ENCODE data around the gene CPA2.

CPA2 gene

DNA sequence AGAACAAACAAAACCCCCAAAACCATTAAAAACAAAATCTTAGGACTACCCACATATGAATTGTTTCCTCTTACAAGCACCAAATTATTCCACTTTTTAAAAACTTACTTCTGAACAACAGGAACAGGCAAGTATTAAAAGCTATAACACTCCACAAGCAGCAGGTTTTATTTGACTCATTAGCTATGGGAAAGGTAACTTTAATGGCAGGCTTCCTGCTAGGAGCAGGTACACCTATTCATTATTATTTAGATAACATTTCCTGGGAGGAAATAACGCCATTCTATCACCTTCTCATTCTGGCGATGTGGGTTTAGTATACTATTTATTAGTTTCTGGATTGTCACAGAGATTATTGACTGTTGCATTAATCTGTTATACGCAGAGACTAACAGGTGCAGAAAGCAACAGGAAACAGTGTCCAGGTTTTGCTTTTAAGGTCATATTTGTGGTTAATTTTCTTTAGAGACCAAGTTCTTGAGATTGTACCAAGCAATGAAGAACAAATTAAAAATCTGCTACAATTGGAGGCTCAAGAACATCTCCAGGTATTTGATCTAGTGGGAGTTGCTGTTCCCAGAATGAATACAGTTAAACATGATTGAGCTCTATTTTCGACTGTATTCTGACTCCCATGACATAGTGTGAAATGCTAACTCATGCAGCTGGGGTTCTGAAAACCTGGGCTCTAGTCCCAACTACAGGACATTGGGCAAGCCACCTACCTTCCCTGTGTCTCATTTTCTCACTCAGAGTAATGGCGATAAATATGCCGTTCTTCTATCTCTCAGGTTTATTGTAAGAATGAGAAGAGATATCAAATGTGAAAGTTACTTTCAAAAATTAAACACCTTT lies 2.0 kb downstream of the CPA2 start:
- TF ChIP-seq, protein P1, sequence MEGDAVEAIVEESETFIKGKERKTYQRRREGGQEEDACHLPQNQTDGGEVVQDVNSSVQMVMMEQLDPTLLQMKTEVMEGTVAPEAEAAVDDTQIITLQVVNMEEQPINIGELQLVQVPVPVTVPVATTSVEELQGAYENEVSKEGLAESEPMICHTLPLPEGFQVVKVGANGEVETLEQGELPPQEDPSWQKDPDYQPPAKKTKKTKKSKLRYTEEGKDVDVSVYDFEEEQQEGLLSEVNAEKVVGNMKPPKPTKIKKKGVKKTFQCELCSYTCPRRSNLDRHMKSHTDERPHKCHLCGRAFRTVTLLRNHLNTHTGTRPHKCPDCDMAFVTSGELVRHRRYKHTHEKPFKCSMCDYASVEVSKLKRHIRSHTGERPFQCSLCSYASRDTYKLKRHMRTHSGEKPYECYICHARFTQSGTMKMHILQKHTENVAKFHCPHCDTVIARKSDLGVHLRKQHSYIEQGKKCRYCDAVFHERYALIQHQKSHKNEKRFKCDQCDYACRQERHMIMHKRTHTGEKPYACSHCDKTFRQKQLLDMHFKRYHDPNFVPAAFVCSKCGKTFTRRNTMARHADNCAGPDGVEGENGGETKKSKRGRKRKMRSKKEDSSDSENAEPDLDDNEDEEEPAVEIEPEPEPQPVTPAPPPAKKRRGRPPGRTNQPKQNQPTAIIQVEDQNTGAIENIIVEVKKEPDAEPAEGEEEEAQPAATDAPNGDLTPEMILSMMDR (IDR thresholded peaks at IDR 0.05; ENCODE audit: poor library complexity, severe bottlenecking): no peak
- no peak overlapping the region for H3K4me3 ChIP-seq (ENCODE audit: severe bottlenecking)
- DNase-seq (ENCODE audit: low spot score) (no peak), ATAC-seq (ENCODE audit: low read depth) (no peak)
- peaks cover 19% of the 10 kb centered on the region for H3K4me1 ChIP-seq (ENCODE audit: insufficient read depth, poor library complexity, severe bottlenecking)
- no peaks in the 10 kb centered on the region for H3K9me3 ChIP-seq (ENCODE audit: severe bottlenecking)
- no peak overlapping the region for H3K27ac ChIP-seq (ENCODE audit: poor library complexity, severe bottlenecking)
- no peaks in the 10 kb centered on the region for H3K36me3 ChIP-seq (ENCODE audit: low read depth)
- no peaks in the 10 kb centered on the region for H3K27me3 ChIP-seq (ENCODE audit: insufficient read depth, poor library complexity, severe bottlenecking)

DNA sequence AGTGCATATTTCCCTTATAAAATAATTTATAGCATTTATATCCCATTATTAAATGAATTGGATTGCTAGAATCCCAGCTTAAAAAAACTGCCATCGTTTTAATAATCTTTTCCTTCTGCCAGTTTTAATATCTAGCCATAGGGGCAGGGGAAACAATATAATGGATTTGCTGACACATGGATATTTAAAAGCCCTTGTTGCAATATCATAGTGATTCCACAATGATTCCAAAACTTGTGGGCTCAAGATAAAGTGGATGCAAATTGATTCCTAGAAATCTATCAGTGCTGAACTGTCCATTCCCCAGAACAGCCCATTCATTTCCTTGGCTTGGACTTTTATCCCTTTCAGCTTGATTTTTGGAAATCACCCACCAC lies 2.6 kb downstream of the CPA2 start:
- DNase-seq (ENCODE audit: low spot score) (no peak), ATAC-seq (ENCODE audit: low read depth) (no peak)
- no peaks in the 10 kb centered on the region for H3K9me3 ChIP-seq (ENCODE audit: severe bottlenecking)
- H3K4me1 ChIP-seq (ENCODE audit: insufficient read depth, poor library complexity, severe bottlenecking): peaks cover 25% of the 10 kb centered on the region
- no peak overlapping the region for H3K27ac ChIP-seq (ENCODE audit: poor library complexity, severe bottlenecking)
- no peaks in the 10 kb centered on the region for H3K36me3 ChIP-seq (ENCODE audit: low read depth)
- no peak overlapping the region for H3K4me3 ChIP-seq (ENCODE audit: severe bottlenecking)
- TF ChIP-seq, protein P1 (IDR thresholded peaks at IDR 0.05; ENCODE audit: poor library complexity, severe bottlenecking): no peak
- H3K27me3 ChIP-seq (ENCODE audit: insufficient read depth, poor library complexity, severe bottlenecking): no peaks in the 10 kb centered on the region

DNA sequence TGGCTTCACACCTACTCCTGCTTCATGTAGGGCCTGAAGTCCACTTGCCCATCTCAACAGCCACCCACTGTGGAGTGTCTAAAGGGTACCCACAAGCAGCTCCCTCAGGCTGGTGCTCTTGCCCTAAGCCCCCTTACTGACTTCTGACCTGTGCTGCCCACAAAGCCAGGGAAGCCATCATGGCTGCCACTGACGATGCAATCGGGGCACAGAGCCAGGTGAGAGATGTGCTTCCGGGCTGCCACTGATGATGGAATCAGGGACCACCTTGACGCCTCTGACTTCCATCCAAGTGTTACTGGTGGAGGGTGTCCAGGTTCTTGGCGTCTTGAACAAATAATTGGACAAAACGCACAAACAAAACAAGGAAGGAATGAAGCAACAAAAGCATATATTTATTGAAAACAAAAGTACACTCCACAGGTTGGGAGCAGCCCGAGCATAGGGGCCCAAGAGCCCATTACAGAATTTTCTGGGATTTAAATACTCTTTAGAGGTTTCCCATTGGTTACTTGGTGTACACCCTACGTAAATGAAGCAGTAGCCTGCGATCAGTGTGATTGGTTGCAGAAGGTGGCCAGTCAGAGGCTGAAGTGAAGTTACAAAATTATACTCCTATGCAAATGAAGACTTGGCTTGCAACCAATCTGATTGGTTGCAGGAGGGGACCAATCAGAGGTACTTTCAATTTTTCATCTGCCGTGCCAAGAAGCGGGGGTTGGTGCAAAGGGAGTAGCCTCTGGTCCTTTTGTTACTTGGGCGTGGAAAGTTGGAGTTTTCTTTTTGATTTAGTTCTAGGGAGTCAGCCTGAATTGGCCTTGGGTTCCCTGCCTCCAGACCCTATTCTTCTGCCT lies 4.5 kb downstream of the CPA2 start:
- ATAC-seq (ENCODE audit: low read depth): no peak
- no peak for DNase-seq (ENCODE audit: low spot score)

DNA sequence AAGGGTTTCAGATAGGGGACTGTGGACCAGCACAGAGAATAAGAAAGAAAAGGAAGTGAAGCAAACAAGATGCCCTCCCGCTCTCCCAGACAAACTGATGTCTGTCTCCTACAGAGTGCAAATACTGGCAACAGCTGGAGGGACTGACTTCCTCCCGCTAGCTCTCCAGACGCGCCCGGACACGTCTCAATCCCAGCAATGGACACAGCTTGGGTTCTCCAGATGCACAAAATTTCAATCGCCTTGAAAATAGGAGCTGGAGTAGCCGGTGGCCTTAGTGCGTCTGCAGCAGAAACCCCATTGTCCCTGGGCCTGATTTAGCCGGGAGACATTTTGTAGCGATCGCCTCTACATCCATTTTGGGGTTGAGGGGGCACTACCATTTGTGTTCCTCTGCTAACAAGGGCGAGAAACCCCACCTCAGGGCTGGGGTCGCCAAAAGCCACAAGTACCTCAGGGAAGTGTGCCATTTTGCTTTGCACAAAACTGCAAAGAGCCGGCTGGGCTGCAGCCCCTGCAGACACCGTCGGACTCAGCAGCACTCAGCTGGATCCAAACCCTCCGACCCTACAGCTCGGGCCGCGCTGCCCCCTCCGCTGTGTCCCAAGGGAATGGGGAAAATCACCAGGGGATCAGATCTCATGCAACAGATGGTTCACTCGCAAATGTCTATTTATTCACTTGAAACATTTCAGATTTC lies 5.9 kb downstream of the CPA2 start:
- ATAC-seq (ENCODE audit: low read depth): peak; percentile 73
- Histone ChIP-seq H3K27me3 (ENCODE audit: insufficient read depth, poor library complexity, severe bottlenecking) (no peaks in the 10 kb centered on the region), H3K4me3 (ENCODE audit: severe bottlenecking) (no peak overlapping the region), H3K36me3 (ENCODE audit: low read depth) (no peaks in the 10 kb centered on the region), H3K9me3 (ENCODE audit: severe bottlenecking) (no peaks in the 10 kb centered on the region), H3K27ac (ENCODE audit: poor library complexity, severe bottlenecking) (peak overlapping the region; percentile 98), H3K4me1 (ENCODE audit: insufficient read depth, poor library complexity, severe bottlenecking) (peaks cover 58% of the 10 kb centered on the region)
- TF ChIP-seq, protein P1 (IDR thresholded peaks at IDR 0.05; ENCODE audit: poor library complexity, severe bottlenecking): no peak
- no peak for DNase-seq (ENCODE audit: low spot score)

More for the DNA sequence above, 4.5 kb downstream of the CPA2 start:
- Histone ChIP-seq H3K36me3 (ENCODE audit: low read depth) (no peaks in the 10 kb centered on the region), H3K27me3 (ENCODE audit: insufficient read depth, poor library complexity, severe bottlenecking) (no peaks in the 10 kb centered on the region), H3K27ac (ENCODE audit: poor library complexity, severe bottlenecking) (peak overlapping the region; percentile 98), H3K4me1 (ENCODE audit: insufficient read depth, poor library complexity, severe bottlenecking) (peaks cover 44% of the 10 kb centered on the region), H3K9me3 (ENCODE audit: severe bottlenecking) (no peaks in the 10 kb centered on the region), H3K4me3 (ENCODE audit: severe bottlenecking) (no peak overlapping the region)
- TF ChIP-seq, protein P1 (IDR thresholded peaks at IDR 0.05; ENCODE audit: poor library complexity, severe bottlenecking): no peak
